Activated CD4-positive, alpha-beta memory T cell treated with anti-CD3 and anti-CD28 coated beads, Interleukin-2, amount 10 ng/mL, durations not matched to agents 7 days and 5 days (primary cell): ENCODE data around the gene UTY. TPM values are rescaled to one million over a fixed set of nuclear protein-coding genes. Genes with fewer than 3 reads are reported as not detected.

ENCODE experiments used
- CTCF ChIA-PET: fragments of 350-600 bp; sonication (Branson Sonifier 250); formaldehyde crosslinking; loops from one replicate; lab custom pipeline; 2021; ENCODE audit warnings: antibody characterized with exemption, inconsistent platforms; lab: Charles Lee
- POLR2A ChIA-PET: fragments of 350-600 bp; sonication (Branson Sonifier 250); formaldehyde crosslinking; loops from one replicate; lab custom pipeline; 2021; ENCODE audit warnings: antibody characterized with exemption; lab: Charles Lee
- DNase-seq: peaks from one replicate; pipeline ENCODE4 v3.0.0-alpha.2; 2020
- H3K27ac Mint-ChIP-seq: one replicate; pipeline ENCODE4 v1.8.0; 2021; ENCODE audit warnings: mild to moderate bottlenecking, mixed read lengths
- H3K27me3 Mint-ChIP-seq: one replicate; pipeline ENCODE4 v1.8.0; 2021; ENCODE audit warnings: mixed read lengths
- H3K36me3 Mint-ChIP-seq: one replicate; pipeline ENCODE4 v1.8.0; 2021; ENCODE audit warnings: low read depth, mixed read lengths
- H3K4me1 Mint-ChIP-seq: one replicate; pipeline ENCODE4 v1.8.0; 2021; ENCODE audit warnings: mixed read lengths
- H3K4me3 Mint-ChIP-seq: one replicate; pipeline ENCODE4 v1.8.0; 2021; ENCODE audit warnings: mild to moderate bottlenecking, mixed read lengths
- H3K9me3 Mint-ChIP-seq: one replicate; pipeline ENCODE4 v1.8.0; 2021; ENCODE audit warnings: mixed read lengths
- total RNA-seq, 2 experiments: library from RNA; stranded (reverse); gene quantifications; one replicate each; pipeline ENCODE4 v1.2.3, GENCODE V29; 2021

UTY gene
- 10 to 100 TPM; 26.0 to 27.0 TPM for total RNA-seq

GRCh38 chrY:13479828-13480227 is at the start of gene UTY:
Gene UTY, minus strand, starts transcription at chrY:13480033. Its CDS starts 368 bp downstream, at chrY:13479665.
- H3K4me1 Mint-ChIP-seq: peaks cover 24% of the 10 kb centered on the region
- peaks cover 21% of the 10 kb centered on the region for H3K36me3 Mint-ChIP-seq
- peak within 1 kb of the TSS; percentile 88 for H3K4me3 Mint-ChIP-seq
- ChIA-PET POLR2A (interaction anchor here (1.3 to 2.4 kb wide), 3 partner anchors 16 to 574 kb away, joined by 3 to 21 read pairs (median 9); partner anchors contain the start of gene TMSB4Y), CTCF (no interaction called here)
- no peaks in the 10 kb centered on the region for H3K9me3 Mint-ChIP-seq
- DNase-seq: peak; percentile 79
- peak within 1 kb of the TSS; percentile 93 for H3K27ac Mint-ChIP-seq
- no peaks in the 10 kb centered on the region for H3K27me3 Mint-ChIP-seq

- Mint-ChIP-seq H3K4me1 (no peaks in the 10 kb centered on the region), H3K36me3 (no peaks in the 10 kb centered on the region), H3K9me3 (no peaks in the 10 kb centered on the region), H3K27ac (no peak overlapping the region), H3K4me3 (no peak overlapping the region), H3K27me3 (no peaks in the 10 kb centered on the region)
- POLR2A ChIA-PET: no interaction called here
- DNase-seq: no peak
- CTCF ChIA-PET: no interaction called here
These were observed 40.6 kb upstream of the UTY start for GRCh38 chrY:13520474-13520873.

- no peak overlapping the region for H3K4me3 Mint-ChIP-seq
These were observed 21.4 kb upstream of the UTY start for GRCh38 chrY:13501215-13501614.

GRCh38 chrY:13493737-13494136 is 13.9 kb upstream of the UTY start:
- DNase-seq: no peak
- POLR2A ChIA-PET: no interaction called here
- Mint-ChIP-seq H3K4me3 (no peak overlapping the region), H3K27ac (no peak overlapping the region), H3K4me1 (peaks cover 5% of the 10 kb centered on the region), H3K9me3 (no peaks in the 10 kb centered on the region), H3K36me3 (no peaks in the 10 kb centered on the region), H3K27me3 (no peaks in the 10 kb centered on the region)
- CTCF ChIA-PET: no interaction called here

More at GRCh38 chrY:13501215-13501614, 21.4 kb upstream of the UTY start:
- Mint-ChIP-seq H3K27me3 (no peaks in the 10 kb centered on the region), H3K36me3 (no peaks in the 10 kb centered on the region), H3K9me3 (no peaks in the 10 kb centered on the region), H3K27ac (peak overlapping the region; percentile 40), H3K4me1 (no peaks in the 10 kb centered on the region)
- ChIA-PET CTCF (no interaction called here), POLR2A (no interaction called here)
- DNase-seq: no peak

- CTCF ChIA-PET: no interaction called here
- no peaks in the 10 kb centered on the region for H3K9me3 Mint-ChIP-seq
- peaks cover 8% of the 10 kb centered on the region for H3K4me1 Mint-ChIP-seq
- no peak overlapping the region for H3K27ac Mint-ChIP-seq
- H3K36me3 Mint-ChIP-seq: no peaks in the 10 kb centered on the region
- no peak for DNase-seq
- POLR2A ChIA-PET: no interaction called here
- no peaks in the 10 kb centered on the region for H3K27me3 Mint-ChIP-seq
- H3K4me3 Mint-ChIP-seq: no peak overlapping the region
These were observed 12.6 kb upstream of the UTY start for GRCh38 chrY:13492408-13492807.

- no peak for DNase-seq
- Mint-ChIP-seq H3K4me1 (peaks cover 8% of the 10 kb centered on the region), H3K4me3 (no peak overlapping the region), H3K9me3 (no peaks in the 10 kb centered on the region), H3K27ac (peak overlapping the region; percentile 47), H3K27me3 (no peaks in the 10 kb centered on the region), H3K36me3 (no peaks in the 10 kb centered on the region)
- CTCF ChIA-PET: no interaction called here
- POLR2A ChIA-PET: no interaction called here
These were observed 8.9 kb upstream of the UTY start for GRCh38 chrY:13488738-13489137.

GRCh38 chrY:13479121-13479711 is 617 bp downstream of the UTY start:
- CTCF ChIA-PET: no interaction called here
- DNase-seq: peak; percentile 67
- H3K4me1 Mint-ChIP-seq: peaks cover 29% of the 10 kb centered on the region
- peak overlapping the region; percentile 93 for H3K27ac Mint-ChIP-seq
- no peaks in the 10 kb centered on the region for H3K9me3 Mint-ChIP-seq
- POLR2A ChIA-PET: interaction anchor here (1.2 to 2.4 kb wide), 4 partner anchors 12 to 573 kb away, joined by 3 to 21 read pairs (median 6); partner anchors contain the start of gene TMSB4Y
- peak overlapping the region; percentile 88 for H3K4me3 Mint-ChIP-seq
- peaks cover 26% of the 10 kb centered on the region for H3K36me3 Mint-ChIP-seq
- H3K27me3 Mint-ChIP-seq: no peaks in the 10 kb centered on the region

- Mint-ChIP-seq H3K27ac (peak overlapping the region; percentile 93), H3K4me1 (peaks cover 33% of the 10 kb centered on the region), H3K4me3 (peak overlapping the region; percentile 88), H3K27me3 (no peaks in the 10 kb centered on the region), H3K9me3 (no peaks in the 10 kb centered on the region), H3K36me3 (peaks cover 30% of the 10 kb centered on the region)
- ChIA-PET POLR2A (interaction anchor here (1.0 to 2.4 kb wide), 4 partner anchors 11 to 572 kb away, joined by 3 to 21 read pairs (median 6); partner anchors contain the start of gene TMSB4Y), CTCF (no interaction called here)
- peak; percentile 54 for DNase-seq
These were observed 1.6 kb downstream of the UTY start for GRCh38 chrY:13478126-13478785.

- DNase-seq: no peak
- H3K4me3 Mint-ChIP-seq: no peak overlapping the region
- H3K4me1 Mint-ChIP-seq: peaks cover 48% of the 10 kb centered on the region
- ChIA-PET CTCF (interaction anchor here (1.1 kb wide), 1 partner anchor 37 kb away, joined by 3 read pairs; no protein-coding TSS in a partner anchor), POLR2A (interaction anchor here (0.6 to 1.7 kb wide), 3 partner anchors 11 to 39 kb away, joined by 3 to 4 read pairs (median 3); no protein-coding TSS in a partner anchor)
- no peaks in the 10 kb centered on the region for H3K9me3 Mint-ChIP-seq
- peaks cover 40% of the 10 kb centered on the region for H3K36me3 Mint-ChIP-seq
- no peaks in the 10 kb centered on the region for H3K27me3 Mint-ChIP-seq
- peak overlapping the region; percentile 21 for H3K27ac Mint-ChIP-seq
These were observed 4.8 kb downstream of the UTY start for GRCh38 chrY:13474997-13475396.

GRCh38 chrY:13451572-13451971 is 28.3 kb downstream of the UTY start:
- H3K4me1 Mint-ChIP-seq: peaks cover 4% of the 10 kb centered on the region
- POLR2A ChIA-PET: no interaction called here
- CTCF ChIA-PET: no interaction called here

GRCh38 chrY:13450596-13451130 is 29.2 kb downstream of the UTY start:
- H3K27me3 Mint-ChIP-seq: no peaks in the 10 kb centered on the region

More at GRCh38 chrY:13451572-13451971, 28.3 kb downstream of the UTY start:
- Mint-ChIP-seq H3K9me3 (no peaks in the 10 kb centered on the region), H3K27me3 (no peaks in the 10 kb centered on the region), H3K36me3 (peaks cover 34% of the 10 kb centered on the region), H3K4me3 (no peak overlapping the region), H3K27ac (no peak overlapping the region)
- no peak for DNase-seq

GRCh38 chrY:13445566-13445965 is 34.3 kb downstream of the UTY start:
- ChIA-PET CTCF (no interaction called here), POLR2A (no interaction called here)
- no peaks in the 10 kb centered on the region for H3K27me3 Mint-ChIP-seq
- H3K4me3 Mint-ChIP-seq: no peak overlapping the region
- no peak overlapping the region for H3K27ac Mint-ChIP-seq
- peaks cover 7% of the 10 kb centered on the region for H3K4me1 Mint-ChIP-seq
- no peaks in the 10 kb centered on the region for H3K9me3 Mint-ChIP-seq
- H3K36me3 Mint-ChIP-seq: peaks cover 40% of the 10 kb centered on the region
- DNase-seq: no peak

More at GRCh38 chrY:13450596-13451130, 29.2 kb downstream of the UTY start:
- Mint-ChIP-seq H3K27ac (no peak overlapping the region), H3K36me3 (peaks cover 40% of the 10 kb centered on the region), H3K4me3 (no peak overlapping the region), H3K9me3 (no peaks in the 10 kb centered on the region), H3K4me1 (peaks cover 6% of the 10 kb centered on the region)
- ChIA-PET CTCF (no interaction called here), POLR2A (no interaction called here)
- no peak for DNase-seq

GRCh38 chrY:13443146-13443545 is 36.7 kb downstream of the UTY start:
- Mint-ChIP-seq H3K9me3 (no peaks in the 10 kb centered on the region), H3K4me1 (peaks cover 9% of the 10 kb centered on the region), H3K27me3 (no peaks in the 10 kb centered on the region), H3K36me3 (peaks cover 36% of the 10 kb centered on the region), H3K4me3 (no peak overlapping the region), H3K27ac (no peak overlapping the region)
- CTCF ChIA-PET: no interaction called here
- no peak for DNase-seq
- POLR2A ChIA-PET: no interaction called here
